ENCODE measurements around the gene LSM14A.
A peak's percentile ranks its signal among the peaks of the same experiment; 100 is the strongest.
"Not testable (repeated sequence)": the region's sequence is repeated elsewhere in the genome, so short reads cannot be mapped to it uniquely, and the experiment has no call there.

LSM14A gene

DNA sequence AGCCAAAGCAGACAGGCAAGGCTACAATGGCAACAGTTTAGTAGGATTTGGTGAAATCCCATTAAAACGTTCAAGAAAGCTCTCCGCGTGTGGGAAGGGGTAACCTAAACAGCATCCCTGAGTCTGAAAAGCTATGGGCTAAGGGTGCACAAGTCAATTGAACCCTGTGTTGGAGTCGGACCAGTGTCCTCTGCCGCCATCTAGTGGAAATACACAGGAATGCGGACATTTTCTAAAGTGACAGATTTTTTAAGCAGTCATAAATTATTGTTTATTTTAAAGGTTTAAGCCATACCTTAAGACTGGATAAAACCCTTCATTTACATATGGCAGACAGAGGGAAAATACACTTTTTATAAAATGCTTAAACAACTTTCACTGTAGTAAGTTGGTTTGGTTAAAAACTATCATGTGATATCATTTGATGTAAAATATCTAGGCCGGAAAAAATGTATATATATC, 26.5 kb upstream of the LSM14A start:
- Mint-ChIP-seq H3K9me3 (no peaks in the 10 kb centered on the region), H3K4me1 (peaks cover 4 to 5% of the 10 kb centered on the region in 2 donors), H3K4me3 (no peak overlapping the region), H3K27ac (no peak overlapping the region), H3K27me3 (no peaks in the 10 kb centered on the region), H3K36me3 (no peaks in the 10 kb centered on the region)
- peak; percentile 67 to 69 for ATAC-seq (replicated peaks)
- no peak for DNase-seq

DNA sequence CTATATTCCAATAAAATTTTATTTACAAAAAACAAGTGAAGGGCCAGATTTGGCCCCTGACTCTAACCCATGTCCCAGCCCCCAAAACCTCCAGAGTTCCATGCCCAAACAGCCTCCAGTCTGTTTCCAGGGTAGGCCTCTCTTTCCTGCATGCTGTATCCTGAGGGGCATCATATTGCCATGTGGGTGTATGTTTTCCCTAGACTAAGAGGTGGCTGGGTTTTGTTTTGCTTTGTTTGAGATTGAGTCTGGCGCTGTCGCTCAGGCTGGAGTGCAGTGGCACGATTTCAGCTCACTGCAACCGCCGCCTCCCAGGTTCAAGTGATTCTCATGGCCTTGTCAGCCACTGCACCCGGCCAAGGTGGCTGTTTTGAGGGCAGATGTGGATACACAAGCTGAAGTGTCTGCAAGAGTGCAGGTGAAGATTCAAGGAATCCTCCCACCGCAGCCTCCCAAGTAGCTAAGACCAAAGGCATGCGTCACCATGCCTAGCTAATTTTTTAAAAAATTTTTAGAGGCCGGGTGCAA, 23.6 kb upstream of the LSM14A start:
- H3K4me3 Mint-ChIP-seq: no peak overlapping the region
- H3K9me3 Mint-ChIP-seq: no peaks in the 10 kb centered on the region
- H3K27ac Mint-ChIP-seq: no peak overlapping the region
- no peak for ATAC-seq (replicated peaks)
- DNase-seq: no peak
- peaks cover 0 to 13% of the 10 kb centered on the region in 2 donors for H3K27me3 Mint-ChIP-seq
- no peaks in the 10 kb centered on the region for H3K36me3 Mint-ChIP-seq
- peaks cover 4 to 5% of the 10 kb centered on the region in 2 donors for H3K4me1 Mint-ChIP-seq

DNA sequence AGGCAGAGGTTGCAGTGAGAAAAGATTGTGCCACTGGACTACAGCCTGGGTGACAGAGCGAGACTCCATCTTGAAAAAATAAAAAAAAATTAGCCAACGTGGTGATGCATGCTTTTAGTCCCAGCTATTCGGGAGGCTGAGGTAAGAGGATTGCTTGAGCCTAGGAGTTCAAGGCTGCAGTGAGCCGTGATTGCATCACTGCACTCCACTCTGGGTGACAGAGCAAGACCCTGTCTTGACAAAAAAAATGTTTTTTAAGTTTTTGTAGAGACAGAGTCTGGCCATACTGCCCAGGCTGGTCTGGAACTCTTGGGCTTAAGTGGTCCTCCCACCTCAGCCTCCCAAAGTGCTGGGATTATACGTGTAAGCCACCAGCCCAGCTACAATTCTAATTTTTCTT, 22.4 kb upstream of the LSM14A start:
- DNase-seq (no peak), ATAC-seq (replicated peaks) (no peak)
- H3K36me3 Mint-ChIP-seq: no peaks in the 10 kb centered on the region
- H3K4me1 Mint-ChIP-seq: peaks cover 4 to 5% of the 10 kb centered on the region in 2 donors
- no peak overlapping the region for H3K4me3 Mint-ChIP-seq
- H3K27ac Mint-ChIP-seq: no peak overlapping the region
- H3K9me3 Mint-ChIP-seq: no peaks in the 10 kb centered on the region
- H3K27me3 Mint-ChIP-seq: peaks cover 0 to 14% of the 10 kb centered on the region in 2 donors

DNA sequence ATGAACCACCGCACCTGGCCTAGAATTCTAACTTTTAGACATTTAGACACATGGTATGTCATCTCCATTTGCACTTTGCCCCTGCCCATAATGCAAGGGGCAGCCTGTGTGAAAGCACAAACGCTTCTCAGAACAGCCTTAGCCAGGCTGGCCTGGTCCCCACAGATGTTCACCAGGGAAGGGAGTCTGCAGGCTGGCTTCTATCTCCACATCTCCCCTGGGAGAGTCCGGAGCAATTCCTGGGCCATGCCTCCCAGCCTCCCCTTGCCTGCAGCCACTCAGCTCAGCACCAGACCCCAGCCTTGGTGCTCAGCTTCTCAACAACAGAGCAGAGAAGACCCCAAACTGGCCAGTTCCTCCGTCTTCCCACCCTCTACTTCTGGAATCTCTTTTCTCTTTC, 21.7 kb upstream of the LSM14A start:
- Mint-ChIP-seq H3K36me3 (no peaks in the 10 kb centered on the region), H3K4me1 (peaks cover 2% of the 10 kb centered on the region in 2 donors), H3K27ac (no peak overlapping the region), H3K27me3 (peaks cover 0 to 14% of the 10 kb centered on the region in 2 donors), H3K4me3 (no peak overlapping the region), H3K9me3 (no peaks in the 10 kb centered on the region)
- DNase-seq (no peak), ATAC-seq (replicated peaks) (no peak)

GRCh38 chr19:34151439-34151838, 20.9 kb upstream of the LSM14A start:
- Mint-ChIP-seq H3K4me1 (no peaks in the 10 kb centered on the region), H3K36me3 (no peaks in the 10 kb centered on the region), H3K27me3 (peaks cover 0 to 14% of the 10 kb centered on the region in 2 donors), H3K4me3 (no peak overlapping the region), H3K9me3 (no peaks in the 10 kb centered on the region), H3K27ac (no peak overlapping the region)
- ATAC-seq (replicated peaks) (no peak), DNase-seq (no peak)

GRCh38 chr19:34154401-34154800, 17.9 kb upstream of the LSM14A start:
- H3K4me1 Mint-ChIP-seq: no peaks in the 10 kb centered on the region
- ATAC-seq (replicated peaks) (no peak), DNase-seq (no peak)
- no peak overlapping the region for H3K27ac Mint-ChIP-seq
- H3K36me3 Mint-ChIP-seq: no peaks in the 10 kb centered on the region
- no peak overlapping the region for H3K4me3 Mint-ChIP-seq
- no peaks in the 10 kb centered on the region for H3K9me3 Mint-ChIP-seq
- H3K27me3 Mint-ChIP-seq: peaks cover 0 to 14% of the 10 kb centered on the region in 2 donors

DNA sequence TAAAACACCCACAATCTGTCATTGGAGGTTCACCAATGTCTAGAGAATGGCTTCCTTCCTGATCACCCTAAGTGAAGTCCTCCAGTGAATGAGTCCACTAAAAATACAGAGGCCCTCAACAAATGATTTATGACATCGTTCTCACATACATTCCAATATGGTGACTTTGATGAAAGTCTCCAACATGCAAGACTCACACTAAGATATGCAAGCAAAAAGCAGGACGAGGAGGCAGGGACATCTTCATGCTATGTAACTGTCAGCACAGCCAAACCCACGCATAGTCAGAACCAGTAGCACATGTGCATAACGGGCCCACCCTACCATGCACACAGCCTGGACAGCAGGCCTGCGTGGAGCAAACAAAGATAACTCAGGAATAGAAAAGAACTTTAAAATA, 16.6 kb upstream of the LSM14A start:
- peaks cover 0 to 14% of the 10 kb centered on the region in 2 donors for H3K27me3 Mint-ChIP-seq
- H3K4me1 Mint-ChIP-seq: no peaks in the 10 kb centered on the region
- H3K36me3 Mint-ChIP-seq: no peaks in the 10 kb centered on the region
- no peak overlapping the region for H3K4me3 Mint-ChIP-seq
- no peak overlapping the region for H3K27ac Mint-ChIP-seq
- ATAC-seq (replicated peaks) (no peak), DNase-seq (no peak)
- no peaks in the 10 kb centered on the region for H3K9me3 Mint-ChIP-seq

DNA sequence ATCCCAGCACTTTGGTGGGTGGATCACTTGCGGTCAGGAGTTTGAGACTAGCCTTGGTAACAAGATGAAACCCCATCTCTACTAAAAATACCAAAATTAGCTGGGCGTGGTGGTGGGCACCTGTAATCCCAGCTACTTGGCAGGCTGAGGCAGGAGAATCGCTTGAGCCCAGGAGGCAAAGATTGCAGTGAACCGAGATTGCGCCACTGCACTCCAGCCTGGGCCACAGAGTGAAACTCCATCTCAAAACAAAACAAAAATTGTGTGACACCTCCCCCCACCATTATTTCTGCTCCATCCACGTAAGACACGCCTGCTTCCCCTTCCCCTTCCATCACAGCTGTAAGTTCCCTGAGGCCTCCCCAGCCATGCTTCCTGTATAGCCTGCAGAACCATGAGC, 13.3 kb upstream of the LSM14A start:
- ATAC-seq (replicated peaks); H3K4me1 Mint-ChIP-seq; H3K9me3 Mint-ChIP-seq; DNase-seq; H3K4me3 Mint-ChIP-seq; H3K27me3 Mint-ChIP-seq; H3K36me3 Mint-ChIP-seq; H3K27ac Mint-ChIP-seq: not testable (repeated sequence)

DNA sequence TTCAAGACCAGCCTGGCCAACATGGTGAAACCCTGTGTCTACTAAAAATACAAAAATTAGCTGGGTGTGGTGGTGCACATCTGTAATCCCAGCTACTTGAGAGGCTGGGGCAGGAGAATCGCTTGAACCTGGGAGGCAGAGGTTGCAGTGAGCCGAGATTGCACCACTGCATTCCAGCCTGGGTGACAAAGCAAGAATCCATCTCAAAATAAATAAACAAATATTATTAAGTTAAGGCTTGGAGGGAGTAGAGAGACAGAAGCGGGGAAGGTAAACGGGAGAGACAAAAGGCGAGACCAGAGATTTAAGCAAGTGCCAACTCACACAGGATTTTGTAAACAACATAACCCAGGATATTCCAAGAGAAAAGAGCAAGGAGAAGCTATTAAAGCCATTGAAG, 12.8 kb upstream of the LSM14A start:
- not testable (repeated sequence) for H3K27ac Mint-ChIP-seq, H3K27me3 Mint-ChIP-seq, H3K4me3 Mint-ChIP-seq

GRCh38 chr19:34161902-34162301, 10.4 kb upstream of the LSM14A start:
- not testable (repeated sequence) for ATAC-seq (replicated peaks); H3K4me3 Mint-ChIP-seq; H3K4me1 Mint-ChIP-seq; DNase-seq; H3K9me3 Mint-ChIP-seq; H3K36me3 Mint-ChIP-seq; H3K27me3 Mint-ChIP-seq; H3K27ac Mint-ChIP-seq

More for the DNA sequence above, 12.8 kb upstream of the LSM14A start:
- H3K9me3 Mint-ChIP-seq; H3K4me1 Mint-ChIP-seq; ATAC-seq (replicated peaks); DNase-seq; H3K36me3 Mint-ChIP-seq: not testable (repeated sequence)

DNA sequence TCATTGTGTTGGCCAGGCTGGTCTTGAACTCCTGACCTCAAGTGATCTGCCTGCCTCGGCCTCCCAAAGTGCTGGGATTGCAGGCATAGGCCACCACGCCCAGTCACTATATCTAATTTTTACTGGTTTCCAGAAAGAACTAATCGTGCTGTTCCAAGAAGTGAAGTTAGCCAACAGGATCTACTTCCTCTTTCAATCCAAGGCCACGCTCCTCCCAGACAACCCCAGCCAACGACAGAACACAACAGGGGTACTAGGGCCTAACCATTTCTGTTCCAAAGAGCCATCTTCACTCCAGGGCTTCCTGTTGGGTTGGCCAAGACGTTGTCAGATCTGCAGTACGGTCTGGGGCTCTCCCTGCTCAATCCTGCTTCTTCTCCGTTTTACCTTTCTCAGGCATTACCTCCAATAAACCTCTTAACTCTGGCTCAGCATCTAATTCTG, 7.0 kb upstream of the LSM14A start:
- Mint-ChIP-seq H3K4me1 (peaks cover 3 to 7% of the 10 kb centered on the region in 2 donors), H3K27ac (no peak overlapping the region), H3K36me3 (no peaks in the 10 kb centered on the region), H3K4me3 (no peak overlapping the region), H3K27me3 (no peaks in the 10 kb centered on the region), H3K9me3 (no peaks in the 10 kb centered on the region)
- DNase-seq: no peak
- no peak for ATAC-seq (replicated peaks)

DNA sequence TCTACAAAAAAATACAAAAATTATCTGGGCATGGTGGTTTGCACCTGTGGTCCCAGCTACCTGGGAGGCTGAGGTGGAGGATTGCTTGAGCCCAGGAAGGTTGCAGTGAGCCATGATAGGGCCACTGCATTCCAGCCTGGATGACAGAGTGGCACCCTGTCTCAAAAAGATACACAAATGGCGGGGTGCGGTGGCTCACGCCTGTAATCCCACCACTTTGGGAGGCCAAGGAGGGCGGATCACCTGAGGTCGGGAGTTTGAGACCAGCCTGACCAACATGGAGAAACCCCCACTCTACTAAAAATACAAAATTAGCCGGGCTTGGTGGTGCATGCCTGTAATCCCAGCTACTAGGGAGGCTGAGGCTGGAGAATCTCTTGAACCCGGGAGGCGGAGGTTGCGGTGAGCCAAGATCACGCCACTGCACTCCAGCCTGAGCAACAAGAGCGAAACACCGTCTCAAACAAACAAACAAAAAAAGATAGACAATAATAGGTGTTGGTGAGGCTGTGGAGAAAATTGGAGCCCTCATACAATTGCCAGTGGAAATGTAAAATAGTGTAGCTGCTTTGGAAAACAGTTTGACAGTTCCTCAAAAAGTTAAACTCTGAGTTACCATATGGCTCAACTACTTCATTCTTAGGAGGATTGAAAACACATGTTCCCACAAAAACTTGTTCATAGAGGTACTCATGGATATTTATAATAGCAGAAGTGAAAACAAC, 2.7 kb upstream of the LSM14A start:
- not testable (repeated sequence) for DNase-seq; H3K4me3 Mint-ChIP-seq; H3K36me3 Mint-ChIP-seq; ATAC-seq (replicated peaks); H3K27me3 Mint-ChIP-seq; H3K9me3 Mint-ChIP-seq
- Mint-ChIP-seq H3K27ac (peak overlapping the region; percentile 56), H3K4me1 (peaks cover 13 to 35% of the 10 kb centered on the region in 2 donors)

DNA sequence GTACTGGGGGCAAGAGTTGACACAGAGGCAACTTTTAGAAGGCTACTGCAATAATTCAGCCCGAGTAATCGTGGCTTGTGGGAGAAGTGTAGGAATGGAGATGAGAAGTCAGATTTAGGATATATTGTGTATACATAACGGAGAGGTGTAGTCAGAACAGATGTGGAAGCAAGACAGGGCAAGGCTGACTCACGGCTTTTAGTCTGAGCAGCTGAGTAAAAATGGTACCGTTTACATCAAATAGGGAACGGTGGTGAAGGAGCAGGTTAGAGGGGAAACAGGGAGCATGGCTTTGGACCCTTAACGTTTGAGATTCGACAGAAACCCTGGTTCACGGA, 796 bp upstream of the LSM14A start:
- ATAC-seq (replicated peaks) (peak; percentile 67 to 74), DNase-seq (no peak)
- peaks cover 13 to 37% of the 10 kb centered on the region in 2 donors for H3K4me1 Mint-ChIP-seq
- peak overlapping the region; percentile 98 for H3K27ac Mint-ChIP-seq
- H3K9me3 Mint-ChIP-seq: no peaks in the 10 kb centered on the region
- H3K36me3 Mint-ChIP-seq: peaks cover 10% of the 10 kb centered on the region in 2 donors
- no peaks in the 10 kb centered on the region for H3K27me3 Mint-ChIP-seq
- H3K4me3 Mint-ChIP-seq: peak overlapping the region; percentile 90 to 97

- ATAC-seq (replicated peaks) (peak in 1 of 2 donors; percentile 24), DNase-seq (no peak)
- no peaks in the 10 kb centered on the region for H3K9me3 Mint-ChIP-seq
- H3K4me1 Mint-ChIP-seq: peaks cover 15 to 44% of the 10 kb centered on the region in 2 donors
- H3K27me3 Mint-ChIP-seq: no peaks in the 10 kb centered on the region
- peak overlapping the region; percentile 98 for H3K27ac Mint-ChIP-seq
- H3K36me3 Mint-ChIP-seq: peaks cover 10% of the 10 kb centered on the region in 2 donors
- peak overlapping the region; percentile 90 to 97 for H3K4me3 Mint-ChIP-seq
Measured at GRCh38 chr19:34172661-34173192, 423 bp downstream of the LSM14A start.
